LoVo (cell line): ENCODE results near the gene USP44.
A peak's percentile ranks its signal among the peaks of the same experiment; 100 is the strongest.
"Not testable (repeated sequence)": the region's sequence is repeated elsewhere in the genome, so short reads cannot be mapped to it uniquely, and the experiment has no call there.

Source experiments
- DNase-seq: peaks from one replicate; pipeline ENCODE4 v3.0.0-alpha.2; 2016; ENCODE audit warnings: low spot score

USP44 gene

DNA sequence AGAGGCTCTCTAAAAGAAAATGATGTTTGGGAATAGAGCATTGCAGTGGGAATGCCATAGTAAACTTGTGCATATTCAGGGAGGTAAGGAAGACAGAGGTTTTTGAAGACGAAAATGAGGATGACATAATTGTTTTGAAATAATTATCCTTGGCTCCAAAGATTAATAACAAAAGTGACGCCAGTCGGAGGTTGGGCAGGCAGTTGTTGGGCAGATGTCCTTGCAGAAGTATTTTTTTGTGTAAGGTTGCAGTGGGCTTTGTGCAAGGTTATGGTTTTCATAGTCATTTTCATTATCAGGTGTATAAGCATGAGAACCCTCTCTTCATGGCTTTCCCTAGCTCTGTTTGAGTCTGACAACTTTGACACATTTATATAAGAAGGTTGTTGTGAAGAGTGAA, 42.0 kb downstream of the USP44 start:
- DNase-seq = no peak

DNA sequence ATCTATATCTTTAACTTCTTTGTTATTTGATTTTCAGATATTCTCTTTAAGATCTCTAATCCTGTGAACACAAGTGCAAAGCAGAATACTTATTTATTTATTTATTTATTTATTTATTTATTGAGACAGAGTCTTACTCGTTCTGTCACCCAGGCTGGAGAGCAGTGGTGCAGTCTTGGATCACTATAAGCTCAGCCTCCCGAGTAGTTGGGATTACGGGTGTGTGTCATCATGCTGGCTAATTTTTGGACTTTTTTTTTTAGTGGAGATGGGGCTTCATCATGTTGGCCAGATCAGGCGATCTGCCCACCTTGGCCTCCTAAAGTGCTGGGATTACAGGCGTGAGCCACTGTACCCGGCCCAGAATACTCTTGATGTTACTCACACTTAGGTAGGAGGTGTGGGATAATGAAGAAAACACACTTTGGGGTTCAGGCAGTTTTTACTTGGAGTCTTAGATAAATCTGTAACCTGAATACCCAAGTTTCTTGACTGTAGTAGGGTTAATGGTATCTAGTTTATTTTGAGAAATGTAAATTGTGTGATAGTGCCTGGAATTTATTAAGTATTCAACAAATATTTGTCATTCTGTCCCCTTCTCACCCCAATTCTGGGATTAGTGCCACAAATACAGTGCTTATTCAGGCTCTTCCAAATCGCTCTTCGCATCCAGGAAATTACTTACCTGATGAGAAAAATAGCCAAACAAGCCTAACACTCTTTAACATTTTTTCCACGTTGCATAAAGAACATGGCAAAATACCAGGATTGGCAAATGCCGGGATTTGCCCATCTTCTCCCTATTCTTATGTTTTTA, 44.4 kb downstream of the USP44 start:
- no peak for DNase-seq

DNA sequence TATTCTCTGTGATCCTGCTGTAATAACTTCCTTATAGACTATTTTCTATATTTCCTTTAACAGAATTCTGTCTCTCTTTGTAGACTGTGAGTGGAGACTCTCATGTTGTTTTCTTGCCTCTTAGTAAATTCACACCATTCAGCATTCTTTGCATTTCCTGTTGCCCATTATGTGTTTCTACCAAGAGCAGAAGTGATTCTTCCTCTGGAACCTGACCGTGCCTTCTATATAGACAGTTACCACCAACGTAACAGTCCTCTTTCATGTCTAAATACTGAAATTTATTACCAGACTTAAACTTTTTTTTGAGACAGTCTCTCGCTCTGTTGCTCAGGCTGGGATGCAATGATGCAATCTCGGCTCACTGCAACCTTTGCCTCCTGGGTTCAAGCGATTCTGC, 46.2 kb downstream of the USP44 start:
- no peak for DNase-seq

DNA sequence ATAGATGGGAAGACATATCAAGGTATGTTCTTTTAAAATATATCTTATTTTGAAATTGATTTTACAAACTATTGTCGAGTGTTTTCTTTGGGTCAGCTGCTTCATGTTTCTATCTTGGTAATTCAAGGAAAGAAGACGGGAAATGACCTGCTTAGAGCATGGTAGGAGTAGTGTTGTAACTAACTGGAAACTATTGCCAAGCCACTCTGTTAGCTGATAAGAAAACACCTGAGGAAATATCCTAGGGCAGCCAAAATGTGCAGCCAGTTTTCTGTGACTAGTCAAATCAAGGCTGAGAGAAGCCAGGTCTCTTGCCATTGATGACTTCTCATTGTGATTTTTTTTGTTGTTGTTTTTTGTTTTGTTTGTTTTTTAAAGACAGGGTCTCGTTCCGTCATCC, 47.1 kb downstream of the USP44 start:
- DNase-seq = no peak

DNA sequence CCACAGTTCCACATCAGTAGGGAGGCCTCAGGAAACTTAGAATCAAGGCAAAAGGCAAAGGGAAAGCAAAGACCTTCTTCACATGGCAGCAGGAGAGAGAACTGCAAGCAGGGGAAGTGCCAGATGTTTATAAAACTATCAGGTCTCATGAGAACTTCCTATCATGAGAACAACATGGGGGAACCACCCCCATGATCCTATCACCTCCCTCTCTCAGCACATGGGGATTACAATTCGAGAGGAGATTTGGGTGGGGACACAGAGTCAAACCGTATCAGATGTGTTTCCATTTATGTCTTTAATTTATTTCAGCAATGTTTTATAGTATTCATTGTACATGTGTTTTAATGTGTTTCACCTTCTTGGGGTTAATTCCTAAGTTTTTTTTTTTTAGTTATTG, 51.5 kb downstream of the USP44 start:
- no peak for DNase-seq

DNA sequence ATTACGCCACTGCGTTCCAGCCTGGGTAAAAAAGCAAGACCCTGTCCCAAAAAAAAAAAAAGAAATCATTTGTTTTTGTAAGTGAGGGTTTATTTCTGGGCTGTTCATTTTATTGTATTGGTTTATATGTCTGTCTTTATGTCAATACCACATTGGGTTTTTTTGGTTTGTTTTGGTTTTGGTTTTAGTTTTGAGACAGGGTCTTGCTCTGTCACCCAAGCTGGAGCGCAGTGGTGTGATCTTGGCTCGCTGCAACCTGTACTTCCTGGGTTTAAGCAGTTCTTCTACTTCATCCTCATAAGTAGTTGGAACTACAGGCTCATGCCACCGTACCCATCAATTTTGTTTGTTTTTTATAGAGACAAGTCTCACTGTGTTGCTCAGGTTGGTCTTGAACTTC, 52.3 kb downstream of the USP44 start:
- no peak for DNase-seq

DNA sequence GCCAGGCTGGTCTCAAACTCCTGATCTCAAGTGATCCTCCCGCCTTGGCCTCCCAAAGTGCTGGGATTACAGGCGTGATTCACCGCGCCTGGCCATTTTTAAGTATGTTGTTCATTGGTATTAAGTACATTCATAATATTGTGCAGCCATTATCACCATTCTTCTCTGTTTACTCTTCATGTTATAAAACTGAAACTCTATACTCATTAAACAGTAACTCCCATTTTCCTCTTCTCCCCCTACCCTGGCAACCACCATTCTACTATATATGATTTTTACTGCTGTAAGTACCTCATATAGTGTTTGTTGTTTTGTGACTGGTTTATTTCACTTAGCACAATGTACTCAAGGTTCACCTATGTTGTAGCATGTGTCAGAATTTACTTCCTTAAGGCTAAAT, 54.2 kb downstream of the USP44 start:
- no peak for DNase-seq

DNA sequence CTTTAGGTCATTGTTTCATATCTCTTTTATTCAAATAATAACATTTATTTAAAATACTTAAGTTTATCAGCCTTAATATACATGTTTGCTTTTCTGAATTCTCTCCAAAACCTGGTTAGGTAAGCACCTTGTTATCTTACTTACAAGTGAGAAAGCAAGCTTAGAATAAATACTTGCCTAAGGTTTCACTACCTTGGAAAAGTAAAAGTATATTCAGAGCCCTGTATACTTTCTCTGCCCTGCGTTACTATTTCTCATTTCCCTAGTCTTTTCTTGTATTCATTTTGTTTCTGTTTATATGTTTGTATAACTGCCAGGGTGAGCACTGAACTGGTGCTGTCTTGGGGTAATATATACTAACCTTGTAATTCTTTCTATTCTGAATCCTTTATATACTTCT, 55.8 kb downstream of the USP44 start:
- no peak for DNase-seq

DNA sequence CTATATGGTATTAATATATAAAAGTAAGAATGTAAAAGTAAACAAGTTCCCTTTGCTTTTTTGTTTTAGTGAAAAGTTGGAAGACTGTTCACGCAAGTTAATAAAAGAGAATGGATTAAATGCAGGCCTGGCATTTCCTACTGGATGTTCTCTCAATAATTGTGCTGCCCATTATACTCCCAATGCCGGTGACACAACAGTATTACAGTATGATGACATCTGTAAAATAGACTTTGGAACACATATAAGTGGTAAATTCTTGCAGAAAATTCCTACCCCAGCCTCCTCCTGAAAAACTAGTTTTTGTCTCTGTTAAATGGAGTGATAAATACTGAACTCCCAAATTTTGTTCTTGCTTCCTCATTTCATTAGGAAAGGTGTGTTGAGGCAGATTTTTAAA, 56.4 kb downstream of the USP44 start:
- no peak for DNase-seq

DNA sequence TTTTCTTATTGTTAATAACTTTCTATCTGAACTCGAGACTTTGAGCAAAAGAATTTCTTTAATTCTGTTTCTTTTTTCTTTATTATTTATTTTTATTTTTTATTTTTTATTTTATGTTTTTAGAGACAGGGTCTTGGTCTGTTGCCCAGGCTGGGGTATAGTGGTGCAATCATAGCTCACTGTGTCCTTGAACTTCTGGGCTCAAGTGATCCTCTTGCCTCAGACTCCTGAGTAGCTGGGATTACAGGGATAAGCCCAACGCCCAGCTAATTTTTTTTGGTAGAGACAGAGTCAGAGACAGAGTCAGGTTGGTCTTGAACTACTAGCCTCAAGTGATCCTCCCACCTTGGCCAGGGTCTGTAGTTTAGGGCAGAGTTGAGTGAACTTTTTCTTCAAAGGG, 58.8 kb downstream of the USP44 start:
- DNase-seq = no peak

DNA sequence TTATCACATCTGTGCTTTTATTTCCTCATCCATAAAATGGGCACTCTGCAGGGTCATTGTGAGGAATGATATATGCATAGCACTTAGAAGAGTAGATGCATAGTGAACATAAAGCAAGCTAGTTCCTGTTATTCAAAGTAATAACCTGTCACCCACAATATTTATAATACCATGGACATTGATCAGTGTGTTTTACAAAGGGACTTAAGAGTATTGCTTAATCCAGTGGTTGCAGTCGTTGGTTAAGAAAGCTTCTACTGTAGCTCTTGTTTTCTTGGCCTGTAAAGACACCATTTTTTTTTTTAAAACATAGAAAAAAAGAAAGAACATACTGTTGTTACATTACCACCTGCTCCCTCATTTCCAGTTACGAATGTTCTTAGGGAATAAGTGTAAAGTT, 64.3 kb downstream of the USP44 start:
- no peak for DNase-seq

DNA sequence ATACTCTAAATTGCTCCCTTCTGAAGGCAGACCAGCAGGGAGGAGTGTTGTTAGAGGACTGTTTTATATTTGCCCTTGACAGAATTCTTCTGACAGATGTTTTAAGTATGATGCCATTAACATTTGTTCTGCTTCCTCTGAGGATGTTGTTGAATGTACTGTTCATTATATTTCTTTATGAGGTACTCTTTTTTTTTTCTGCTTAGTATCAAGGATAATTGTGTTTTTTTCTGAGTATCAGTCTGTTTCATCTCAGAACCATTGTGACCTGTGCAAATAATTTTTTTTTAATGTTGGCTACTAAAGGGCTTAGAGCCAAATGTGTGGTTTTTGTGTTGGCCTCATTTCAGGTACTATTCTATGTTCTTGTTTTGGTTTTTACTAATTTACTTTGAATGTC, 66.8 kb downstream of the USP44 start:
- no peak for DNase-seq

DNA sequence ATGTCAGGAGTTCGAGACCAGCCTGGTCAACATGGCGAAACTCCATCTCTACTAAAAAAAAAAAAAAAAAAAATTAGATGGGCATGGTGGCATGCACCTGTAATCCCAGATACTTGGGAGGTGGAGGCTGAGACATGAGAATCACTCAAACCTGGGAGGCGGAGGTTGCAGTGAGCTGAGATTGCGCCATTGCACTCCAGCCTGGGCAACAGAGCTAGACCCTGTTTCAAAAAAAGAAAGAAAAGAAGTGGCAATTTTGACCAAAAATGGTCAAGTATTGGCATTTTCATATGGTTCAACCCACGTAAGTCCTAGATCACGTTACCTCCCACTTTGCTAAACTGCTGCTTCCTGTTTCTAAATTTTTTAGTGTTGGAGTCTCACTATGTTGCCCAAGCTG, 68.7 kb downstream of the USP44 start:
- not testable (repeated sequence) for DNase-seq

DNA sequence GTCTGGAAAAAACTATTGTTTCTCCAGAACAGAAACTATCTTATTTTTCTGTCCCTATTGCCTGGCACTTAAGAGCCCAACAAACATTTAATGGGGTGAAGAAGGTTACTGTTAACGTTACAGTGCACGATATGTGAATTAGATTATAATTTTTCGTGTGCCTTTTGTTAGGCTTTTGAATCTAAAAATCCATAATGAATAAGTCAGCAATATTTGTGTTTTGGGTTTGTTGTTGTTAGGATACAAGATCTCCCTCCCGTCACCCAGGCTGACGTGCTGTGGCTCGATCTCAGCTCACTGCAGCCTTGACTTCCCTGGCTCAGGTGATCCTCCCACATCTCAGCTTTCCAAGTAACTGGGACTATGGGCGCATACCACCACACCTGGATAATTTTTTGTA, 69.4 kb downstream of the USP44 start:
- no peak for DNase-seq

DNA sequence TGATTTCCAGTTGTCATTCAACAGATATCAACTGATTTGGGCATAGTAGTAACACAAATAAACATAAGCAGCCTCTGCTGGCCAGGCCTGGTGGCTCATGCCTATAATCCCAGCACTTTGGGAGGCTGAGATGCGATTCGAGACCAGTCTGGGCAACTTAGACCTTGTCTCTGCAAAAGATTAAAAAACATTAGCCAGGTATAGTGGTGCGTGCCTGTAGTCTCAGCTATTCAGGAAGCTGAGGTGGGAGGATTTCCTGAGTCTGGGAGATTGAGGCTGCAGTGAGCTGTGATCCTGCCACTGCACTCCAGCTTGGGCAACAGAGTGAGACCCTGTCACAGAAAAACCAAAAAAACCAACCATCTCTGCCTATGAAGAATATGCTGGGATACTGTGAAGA, 70.2 kb downstream of the USP44 start:
- DNase-seq = no peak

DNA sequence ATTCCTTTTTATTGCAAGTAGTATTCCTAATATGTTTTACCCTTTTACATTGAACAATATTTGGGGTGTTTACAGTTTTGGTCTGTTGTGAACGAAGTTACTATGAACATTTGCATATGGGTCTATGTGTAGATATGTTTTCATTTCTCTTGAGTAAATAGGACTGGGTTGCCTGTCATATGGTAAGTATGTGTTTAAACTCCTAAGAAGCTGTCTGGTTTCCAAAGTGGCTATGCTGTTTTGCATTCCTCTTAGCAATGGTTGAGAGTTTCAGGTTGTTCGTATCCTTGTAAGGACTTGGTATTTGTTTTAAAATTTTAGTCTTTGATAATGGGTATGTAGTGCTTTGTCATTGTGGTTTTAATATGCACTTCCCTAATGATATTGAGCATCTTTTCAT, 71.0 kb downstream of the USP44 start:
- DNase-seq = no peak

DNA sequence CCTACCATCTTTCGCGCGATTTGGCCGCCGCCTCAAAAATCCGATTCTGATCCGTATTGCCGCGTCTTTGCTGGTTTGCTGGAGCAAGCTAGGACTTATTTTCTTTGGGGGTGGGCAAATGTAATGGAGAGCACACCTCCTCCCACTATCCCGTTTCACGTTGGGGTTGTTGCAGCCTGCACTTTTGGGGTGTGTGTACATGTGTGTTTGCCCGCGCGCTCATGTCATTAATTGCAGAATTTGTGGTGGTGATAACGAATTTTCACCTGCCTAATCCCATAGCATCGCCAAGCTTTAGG, 76.7 kb downstream of the USP44 start:
- DNase-seq = no peak

DNA sequence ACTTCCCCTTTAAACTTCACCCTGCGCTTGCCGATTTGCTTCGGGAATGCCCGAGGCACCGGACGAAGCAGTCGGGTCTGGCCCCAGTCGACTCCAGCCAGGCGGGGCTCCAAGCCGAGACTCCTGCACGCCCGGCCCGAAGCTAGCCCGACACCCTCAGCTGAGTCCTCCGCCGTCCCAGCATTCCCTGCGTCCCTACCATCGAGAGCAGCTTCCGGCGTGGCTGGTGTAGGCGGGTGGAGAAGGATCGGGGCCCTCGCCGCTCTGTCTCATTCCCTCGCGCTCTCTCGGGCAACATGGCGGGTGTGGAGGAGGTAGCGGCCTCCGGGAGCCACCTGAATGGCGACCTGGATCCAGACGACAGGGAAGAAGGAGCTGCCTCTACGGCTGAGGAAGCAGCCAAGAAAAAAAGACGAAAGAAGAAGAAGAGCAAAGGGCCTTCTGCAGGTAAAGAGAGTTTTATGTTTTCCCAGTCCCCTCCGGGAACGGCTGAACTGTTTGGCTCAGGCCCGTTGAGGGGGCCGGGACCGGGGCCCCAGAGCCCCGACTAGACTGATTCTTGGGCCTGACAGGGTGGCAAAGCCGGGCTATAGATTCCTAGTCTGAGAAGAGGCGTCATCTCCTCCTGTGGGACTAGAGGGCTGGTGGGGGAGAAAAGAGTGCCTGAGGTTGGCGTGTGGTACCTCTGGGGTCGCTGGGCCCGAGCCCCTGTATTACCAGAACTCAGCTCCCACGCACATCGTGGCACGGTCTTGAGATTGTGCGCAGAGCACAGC, 77.2 kb downstream of the USP44 start, which contains the start of gene METAP2:
METAP2 (plus strand) TSS at position 269 of the 776 bp plus-strand sequence; CDS start at position 297, 28 bp downstream.
- peak; percentile 99 for DNase-seq

DNA sequence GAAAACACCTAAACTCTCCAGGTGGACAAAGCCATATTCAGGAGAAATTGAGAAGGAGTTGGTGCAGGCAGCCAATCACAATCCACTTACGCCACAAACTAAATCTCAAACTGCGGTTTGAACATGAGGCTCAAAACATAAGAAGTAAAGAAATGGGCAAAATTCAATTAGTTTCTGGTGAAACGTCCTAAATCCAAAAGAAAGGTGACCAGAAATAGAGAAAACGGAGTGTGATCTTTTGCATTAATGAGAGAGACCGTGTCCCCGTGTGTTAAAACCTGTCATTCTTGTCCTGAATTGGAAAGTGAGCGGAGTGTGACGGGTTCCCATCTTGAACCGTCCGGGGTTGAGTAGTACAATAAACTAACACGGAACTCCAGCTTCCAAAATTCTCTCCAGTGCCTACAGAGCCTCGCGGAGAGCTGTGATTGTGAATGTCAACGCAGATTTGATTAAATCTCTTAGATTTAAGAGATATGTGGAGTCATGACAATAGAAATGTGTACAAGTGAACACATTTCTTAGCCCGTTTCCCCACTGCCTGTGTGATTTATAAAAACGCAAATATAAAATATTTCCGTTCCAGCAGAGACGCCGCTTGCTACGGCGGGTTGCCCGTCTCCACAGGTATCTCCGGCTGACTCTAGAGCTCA, 77.9 kb downstream of the USP44 start:
- peak; percentile 64 for DNase-seq

DNA sequence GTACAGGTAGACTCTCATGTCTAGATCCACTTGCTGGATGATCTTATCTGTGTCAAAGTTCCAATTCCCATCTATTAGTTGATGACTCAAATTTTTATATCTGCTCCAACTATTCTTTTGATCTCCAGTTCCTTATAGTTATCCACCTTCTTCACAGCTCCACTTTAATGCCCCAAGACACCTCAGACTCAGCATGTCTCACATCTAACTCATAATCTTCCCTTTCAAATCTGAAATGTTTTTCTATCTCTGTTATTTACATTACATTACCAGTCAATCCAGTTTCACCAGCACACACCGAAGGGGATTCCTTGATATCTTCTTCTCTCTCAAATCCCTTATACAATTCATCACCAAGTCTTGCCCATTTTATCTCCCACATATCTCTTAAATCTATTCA, 81.0 kb downstream of the USP44 start:
- DNase-seq = peak; percentile 69
